CD4-positive, alpha-beta memory T cell (primary cell): ENCODE measurements around the gene SLC9A6. TPM values are rescaled to one million over a fixed set of nuclear protein-coding genes. Genes with fewer than 3 reads are reported as not detected.

Source experiments
- CTCF ChIA-PET: fragments of 350-600 bp; sonication (Branson Sonifier 250); formaldehyde crosslinking; loops from one replicate; lab custom pipeline; 2021; ENCODE audit warnings: inconsistent platforms; ENCODE audit not compliant: partially characterized antibody; lab: Charles Lee
- POLR2A ChIA-PET: fragments of 350-600 bp; sonication (Branson Sonifier 250); formaldehyde crosslinking; loops from one replicate; lab custom pipeline; 2021; ENCODE audit not compliant: partially characterized antibody; lab: Charles Lee
- DNase-seq, 5 donors: peaks; one replicate each; pipeline versions ENCODE4 v3.0.0 to v3.0.0-alpha.2; 2020 to 2022; ENCODE audit warnings: mixed read lengths in 1 of 5
- H3K27ac ChIP-seq: one replicate; pipeline ENCODE4 v1.7.0; 2013; ENCODE audit warnings: low read depth, low read length
- H3K27me3 ChIP-seq: 2 replicates; pipeline ENCODE4 v1.7.0; 2013; ENCODE audit warnings: mild to moderate bottlenecking, low read length, moderate library complexity; ENCODE audit not compliant: insufficient read depth
- H3K36me3 ChIP-seq: 2 replicates; pipeline ENCODE4 v1.7.0; 2013; ENCODE audit warnings: mild to moderate bottlenecking, low read length, moderate library complexity; ENCODE audit not compliant: insufficient read depth
- H3K4me1 ChIP-seq: 2 replicates; pipeline ENCODE4 v1.7.0; 2013; ENCODE audit warnings: mild to moderate bottlenecking, low read length, moderate library complexity; ENCODE audit not compliant: insufficient read depth
- H3K4me3 ChIP-seq, 2 donors: one replicate each; pipeline ENCODE4 v1.7.0; 2013; ENCODE audit warnings: low read length in 2 of 2, mild to moderate bottlenecking in 1 of 2
- H3K9me3 ChIP-seq, 2 donors: one replicate each; pipeline ENCODE4 v1.7.0; 2013; ENCODE audit warnings: low read length in 2 of 2, control low read depth in 1 of 2; ENCODE audit not compliant: control insufficient read depth in 1 of 2
- H3K27ac Mint-ChIP-seq, 7 donors: one replicate each; pipeline ENCODE4 v1.8.0; 2020 to 2021; ENCODE audit warnings: mixed read lengths in 7 of 7, mild to moderate bottlenecking in 6 of 7, inconsistent platforms in 3 of 7, moderate library complexity in 3 of 7
- H3K27me3 Mint-ChIP-seq, 2 donors: one replicate each; pipeline ENCODE4 v1.8.0; 2020 to 2021; ENCODE audit warnings: mixed read lengths in 2 of 2
- H3K36me3 Mint-ChIP-seq, 2 donors: one replicate each; pipeline ENCODE4 v1.8.0; 2020 to 2021; ENCODE audit warnings: mixed read lengths in 2 of 2, inconsistent platforms in 1 of 2, mild to moderate bottlenecking in 1 of 2
- H3K4me1 Mint-ChIP-seq, 4 donors: one replicate each; pipeline ENCODE4 v1.8.0; 2020 to 2021; ENCODE audit warnings: mixed read lengths in 4 of 4, mild to moderate bottlenecking in 1 of 4
- H3K4me3 Mint-ChIP-seq, 8 donors: one replicate each; pipeline ENCODE4 v1.8.0; 2020 to 2021; ENCODE audit warnings: mixed read lengths in 8 of 8, mild to moderate bottlenecking in 7 of 8, moderate library complexity in 6 of 8, inconsistent platforms in 3 of 8
- H3K9me3 Mint-ChIP-seq, 8 donors: one replicate each; pipeline ENCODE4 v1.8.0; 2020 to 2021; ENCODE audit warnings: mixed read lengths in 8 of 8, mild to moderate bottlenecking in 5 of 8, inconsistent platforms in 3 of 8, moderate library complexity in 1 of 8
- intact Hi-C: fragments of 100-400 bp; cut with micrococcal nuclease; formaldehyde crosslinking; loops from one replicate; pipeline ENCODE4 v1.15.1; 2023
- polyA plus RNA-seq, 2 donors: library from polyadenylated mRNA; unstranded; fragments of 300-500 nt; fragmentation: Illumina TruSeq; gene quantifications; one replicate each; pipeline ENCODE4 v1.2.3, GENCODE V29; 2021
- total RNA-seq, 2 experiments: library from RNA; stranded (reverse); gene quantifications; one replicate each; pipeline ENCODE4 v1.2.3, GENCODE V29; 2021

Gene SLC9A6
- total and polyA plus RNA-seq, 4 experiments from 2014 or later: 20.5 to 30.1 (median 22.5) TPM

GRCh38 chrX:136057567-136057966 lies 72.3 kb downstream of the SLC9A6 start:
- Histone ChIP-seq H3K4me3 (no peak overlapping the region), H3K27ac (no peak overlapping the region), H3K9me3 (no peaks in the 10 kb centered on the region), H3K36me3 (no peaks in the 10 kb centered on the region), H3K27me3 (no peaks in the 10 kb centered on the region), H3K4me1 (peaks cover 12% of the 10 kb centered on the region)
- Mint-ChIP-seq H3K36me3 (no peaks in the 10 kb centered on the region), H3K9me3 (no peaks in the 10 kb centered on the region), H3K4me1 (peaks cover 7 to 18% (median 11%) of the 10 kb centered on the region in 4 donors), H3K27me3 (no peaks in the 10 kb centered on the region), H3K27ac (no peak overlapping the region), H3K4me3 (no peak overlapping the region)
- ChIA-PET POLR2A (no interaction called here), CTCF (interaction anchor here (0.6 to 1.0 kb wide), 2 partner anchors 106 to 823 kb away, joined by 3 read pairs; partner anchors contain the start of gene RBMX)
- DNase-seq: no peak
- intact Hi-C loops: no loop called here

- intact Hi-C loops: no loop called here
- POLR2A ChIA-PET: no interaction called here
- no peak overlapping the region for H3K4me3 Mint-ChIP-seq
- Histone ChIP-seq H3K9me3 (no peaks in the 10 kb centered on the region), H3K27ac (no peak overlapping the region), H3K4me1 (peaks cover 18% of the 10 kb centered on the region), H3K36me3 (no peaks in the 10 kb centered on the region), H3K27me3 (no peaks in the 10 kb centered on the region), H3K4me3 (no peak overlapping the region)
- H3K9me3 Mint-ChIP-seq: no peaks in the 10 kb centered on the region
- CTCF ChIA-PET: no interaction called here
- peaks cover 7 to 30% (median 14%) of the 10 kb centered on the region in 4 donors for H3K4me1 Mint-ChIP-seq
- no peaks in the 10 kb centered on the region for H3K36me3 Mint-ChIP-seq
- no peak overlapping the region for H3K27ac Mint-ChIP-seq
- no peaks in the 10 kb centered on the region for H3K27me3 Mint-ChIP-seq
- no peak for DNase-seq
Observed at GRCh38 chrX:136059350-136059749, 74.1 kb downstream of the SLC9A6 start.

GRCh38 chrX:136061286-136061685 lies 76.1 kb downstream of the SLC9A6 start:
- H3K36me3 ChIP-seq: no peaks in the 10 kb centered on the region
- no peaks in the 10 kb centered on the region for H3K36me3 Mint-ChIP-seq
- H3K27ac ChIP-seq: no peak overlapping the region
- no peak overlapping the region for H3K27ac Mint-ChIP-seq
- H3K9me3 Mint-ChIP-seq: no peaks in the 10 kb centered on the region
- H3K27me3 Mint-ChIP-seq: no peaks in the 10 kb centered on the region
- ChIA-PET CTCF (no interaction called here), POLR2A (no interaction called here)
- H3K4me3 Mint-ChIP-seq: no peak overlapping the region
- H3K27me3 ChIP-seq: no peaks in the 10 kb centered on the region
- intact Hi-C loops: no loop called here
- H3K4me3 ChIP-seq: no peak overlapping the region
- DNase-seq: no peak
- H3K4me1 Mint-ChIP-seq: peaks cover 16 to 39% (median 24%) of the 10 kb centered on the region in 4 donors
- no peaks in the 10 kb centered on the region for H3K9me3 ChIP-seq
- H3K4me1 ChIP-seq: peaks cover 29% of the 10 kb centered on the region

- intact Hi-C loops: no loop called here
- POLR2A ChIA-PET: no interaction called here
- H3K27ac Mint-ChIP-seq: no peak overlapping the region
Observed at GRCh38 chrX:136061696-136062095, 76.5 kb downstream of the SLC9A6 start.

GRCh38 chrX:136063340-136064079 lies 78.3 kb downstream of the SLC9A6 start:
- no peaks in the 10 kb centered on the region for H3K36me3 Mint-ChIP-seq
- H3K27ac ChIP-seq: no peak overlapping the region
- no peak for DNase-seq
- H3K4me1 ChIP-seq: peaks cover 18% of the 10 kb centered on the region
- ChIA-PET POLR2A (interaction anchor here (1.0 kb wide), 2 partner anchors 36 to 82 kb away, joined by 3 read pairs; no protein-coding TSS in a partner anchor), CTCF (no interaction called here)
- peaks cover 11 to 26% (median 16%) of the 10 kb centered on the region in 4 donors for H3K4me1 Mint-ChIP-seq
- no peaks in the 10 kb centered on the region for H3K27me3 ChIP-seq
- no peaks in the 10 kb centered on the region for H3K9me3 ChIP-seq
- H3K36me3 ChIP-seq: no peaks in the 10 kb centered on the region
- H3K4me3 Mint-ChIP-seq: no peak overlapping the region
- H3K27ac Mint-ChIP-seq: peak overlapping the region in 4 of 7 donors; percentile 8 to 76 (median 28)
- H3K4me3 ChIP-seq: no peak overlapping the region
- intact Hi-C loops: no loop called here
- no peaks in the 10 kb centered on the region for H3K27me3 Mint-ChIP-seq
- H3K9me3 Mint-ChIP-seq: no peaks in the 10 kb centered on the region

More at GRCh38 chrX:136061696-136062095, 76.5 kb downstream of the SLC9A6 start:
- CTCF ChIA-PET: no interaction called here
- Histone ChIP-seq H3K27ac (no peak overlapping the region), H3K9me3 (no peaks in the 10 kb centered on the region), H3K27me3 (no peaks in the 10 kb centered on the region), H3K36me3 (no peaks in the 10 kb centered on the region), H3K4me3 (no peak overlapping the region), H3K4me1 (peaks cover 25% of the 10 kb centered on the region)
- DNase-seq: no peak
- Mint-ChIP-seq H3K27me3 (no peaks in the 10 kb centered on the region), H3K4me1 (peaks cover 13 to 35% (median 21%) of the 10 kb centered on the region in 4 donors), H3K36me3 (no peaks in the 10 kb centered on the region), H3K9me3 (no peaks in the 10 kb centered on the region), H3K4me3 (no peak overlapping the region)

- Mint-ChIP-seq H3K4me1 (peaks cover 12 to 26% (median 17%) of the 10 kb centered on the region in 4 donors), H3K36me3 (no peaks in the 10 kb centered on the region), H3K27ac (peak overlapping the region; percentile 80 to 94 (median 88)), H3K27me3 (no peaks in the 10 kb centered on the region), H3K4me3 (peak overlapping the region in 7 of 8 donors; percentile 28 to 69 (median 48)), H3K9me3 (no peaks in the 10 kb centered on the region)
- no peak for DNase-seq
- POLR2A ChIA-PET: interaction anchor here (1.0 to 1.7 kb wide), 4 partner anchors 8 to 592 kb away, joined by 3 to 5 read pairs (median 4); no protein-coding TSS in a partner anchor
- CTCF ChIA-PET: no interaction called here
- Histone ChIP-seq H3K27me3 (no peaks in the 10 kb centered on the region), H3K4me1 (peaks cover 18% of the 10 kb centered on the region), H3K4me3 (no peak overlapping the region), H3K9me3 (no peaks in the 10 kb centered on the region), H3K27ac (no peak overlapping the region), H3K36me3 (no peaks in the 10 kb centered on the region)
- intact Hi-C loops: no loop called here
Observed at GRCh38 chrX:136064661-136065043, 79.4 kb downstream of the SLC9A6 start.

GRCh38 chrX:136065044-136065671 lies 79.9 kb downstream of the SLC9A6 start:
- DNase-seq: peak; percentile 43 to 67 (median 64)
- peak overlapping the region in 7 of 8 donors; percentile 28 to 69 (median 48) for H3K4me3 Mint-ChIP-seq
- peaks cover 13 to 26% (median 20%) of the 10 kb centered on the region in 4 donors for H3K4me1 Mint-ChIP-seq
- intact Hi-C loops: no loop called here
- Histone ChIP-seq H3K4me3 (no peak overlapping the region), H3K27me3 (no peaks in the 10 kb centered on the region), H3K27ac (no peak overlapping the region), H3K9me3 (no peaks in the 10 kb centered on the region), H3K36me3 (no peaks in the 10 kb centered on the region), H3K4me1 (peaks cover 18% of the 10 kb centered on the region)
- H3K27me3 Mint-ChIP-seq: no peaks in the 10 kb centered on the region
- no peaks in the 10 kb centered on the region for H3K36me3 Mint-ChIP-seq
- ChIA-PET POLR2A (interaction anchor here (0.8 to 1.7 kb wide), 5 partner anchors 9 to 591 kb away, joined by 3 to 6 read pairs (median 4); no protein-coding TSS in a partner anchor), CTCF (no interaction called here)
- H3K9me3 Mint-ChIP-seq: no peaks in the 10 kb centered on the region
- peak overlapping the region; percentile 82 to 94 (median 89) for H3K27ac Mint-ChIP-seq
